SK-N-MC (cell line): ENCODE data around the gene AADAC.

Experiments
- EZH2 ChIP-seq: fragments of 200-600 bp; sonication (generic); IDR thresholded peaks from one replicate; pipeline ENCODE4 v1.6.1; 2017; ENCODE audit warnings: antibody characterized with exemption
- FOXP2 ChIP-seq: optimal IDR thresholded peaks from 2 replicates; pipeline ENCODE3; 2011; ENCODE audit warnings: mild to moderate bottlenecking, moderate library complexity; ENCODE audit not compliant: insufficient read depth; ENCODE audit errors: extremely low read length, control extremely low read depth
- POLR2AphosphoS5 ChIP-seq: IDR thresholded peaks from 2 replicates; pipeline ENCODE4 v1.6.1; 2012; ENCODE audit warnings: mild to moderate bottlenecking, low read depth, low read length, borderline replicate concordance

DNA sequence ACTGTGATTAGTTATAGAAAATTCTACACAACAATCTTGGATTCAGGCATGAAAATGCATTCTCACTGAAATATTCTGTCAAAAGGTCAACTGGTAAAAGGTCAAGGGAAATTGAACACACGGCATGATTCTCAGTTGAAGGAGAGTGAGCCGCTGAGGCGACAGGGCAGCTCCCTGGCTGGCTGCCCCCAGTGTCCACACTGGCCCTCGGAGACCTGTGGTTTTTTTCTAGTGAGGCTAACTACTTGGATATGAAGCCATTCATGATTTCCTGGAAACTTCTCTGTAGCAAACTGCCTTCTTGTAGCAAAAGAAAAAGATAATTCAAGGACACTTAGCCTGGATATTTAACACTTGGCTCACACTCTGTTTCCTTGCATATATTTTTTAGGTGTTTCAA is 43.0 kb upstream of the AADAC start:
- TF ChIP-seq FOXP2: no peak
- TF ChIP-seq POLR2AphosphoS5: no peak
- no peak for TF ChIP-seq EZH2
